ENCODE data around the gene SNX27.

SNX27 gene

DNA sequence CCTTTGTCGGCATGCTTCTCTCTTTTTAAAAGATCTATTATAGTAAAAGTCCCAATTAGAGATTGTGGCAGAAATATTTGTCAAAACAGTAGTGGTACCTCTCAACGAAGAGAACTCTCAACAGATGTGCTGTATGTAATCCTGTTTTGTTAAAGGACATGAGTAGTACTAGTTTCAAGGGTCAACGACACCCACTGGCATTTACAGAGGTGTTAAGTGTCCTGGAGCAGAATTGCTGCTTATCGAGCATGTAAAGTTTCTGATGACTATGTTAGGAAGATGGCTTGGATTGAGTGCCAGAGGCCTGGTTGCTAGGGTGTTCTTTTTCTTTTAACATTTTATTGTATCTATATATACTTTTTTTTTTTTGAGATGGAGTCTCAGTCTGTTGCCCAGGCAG is 77.6 kb downstream of the SNX27 start:
- Histone ChIP-seq H3K4me3 (ENCODE audit: low read depth in 1 of 2, low read length in 2 of 2) (no peak overlapping the region), H3K27me3 (ENCODE audit: control insufficient read depth in 1 of 2, insufficient read depth in 2 of 2, low read length in 2 of 2) (no peaks in the 10 kb centered on the region), H3K9ac (ENCODE audit: low read depth in 1 of 2, low read length in 2 of 2) (no peak overlapping the region), H3K9me3 (ENCODE audit: control insufficient read depth in 1 of 2, low read length in 2 of 2) (no peaks in the 10 kb centered on the region), H3K36me3 (ENCODE audit: control insufficient read depth in 1 of 2, insufficient read depth in 2 of 2, low read length in 2 of 2) (peaks cover 15 to 28% of the 10 kb centered on the region in 2 donors), H3K27ac (ENCODE audit: low read depth, low read length) (no peak overlapping the region), H3K4me1 (ENCODE audit: control insufficient read depth in 1 of 2, insufficient read depth in 2 of 2, low read length in 2 of 2) (no peaks in the 10 kb centered on the region)

DNA sequence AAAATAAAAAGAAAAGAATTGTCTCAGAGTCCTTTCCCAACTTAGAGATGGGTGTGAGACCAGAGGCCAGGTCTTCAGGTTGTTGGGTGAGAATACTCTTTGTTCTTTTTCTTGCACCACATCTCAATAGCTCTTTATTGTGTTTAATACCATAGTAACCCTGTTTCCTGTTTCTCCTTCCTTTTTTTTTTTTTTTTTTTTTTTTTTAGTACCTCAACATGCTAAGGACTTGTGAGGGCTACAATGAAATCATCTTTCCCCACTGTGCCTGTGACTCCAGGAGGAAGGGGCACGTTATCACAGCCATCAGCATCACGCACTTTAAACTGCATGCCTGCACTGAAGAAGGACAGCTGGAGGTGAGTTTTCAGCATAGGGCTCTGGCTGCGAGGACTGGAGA is 80.4 kb downstream of the SNX27 start:
- Histone ChIP-seq H3K27me3 (ENCODE audit: control insufficient read depth in 1 of 2, insufficient read depth in 2 of 2, low read length in 2 of 2) (no peaks in the 10 kb centered on the region), H3K4me1 (ENCODE audit: control insufficient read depth in 1 of 2, insufficient read depth in 2 of 2, low read length in 2 of 2) (no peaks in the 10 kb centered on the region), H3K9me3 (ENCODE audit: control insufficient read depth in 1 of 2, low read length in 2 of 2) (no peaks in the 10 kb centered on the region), H3K4me3 (ENCODE audit: low read depth in 1 of 2, low read length in 2 of 2) (no peak overlapping the region), H3K9ac (ENCODE audit: low read depth in 1 of 2, low read length in 2 of 2) (no peak overlapping the region), H3K36me3 (ENCODE audit: control insufficient read depth in 1 of 2, insufficient read depth in 2 of 2, low read length in 2 of 2) (peaks cover 19 to 41% of the 10 kb centered on the region in 2 donors), H3K27ac (ENCODE audit: low read depth, low read length) (no peak overlapping the region)

DNA sequence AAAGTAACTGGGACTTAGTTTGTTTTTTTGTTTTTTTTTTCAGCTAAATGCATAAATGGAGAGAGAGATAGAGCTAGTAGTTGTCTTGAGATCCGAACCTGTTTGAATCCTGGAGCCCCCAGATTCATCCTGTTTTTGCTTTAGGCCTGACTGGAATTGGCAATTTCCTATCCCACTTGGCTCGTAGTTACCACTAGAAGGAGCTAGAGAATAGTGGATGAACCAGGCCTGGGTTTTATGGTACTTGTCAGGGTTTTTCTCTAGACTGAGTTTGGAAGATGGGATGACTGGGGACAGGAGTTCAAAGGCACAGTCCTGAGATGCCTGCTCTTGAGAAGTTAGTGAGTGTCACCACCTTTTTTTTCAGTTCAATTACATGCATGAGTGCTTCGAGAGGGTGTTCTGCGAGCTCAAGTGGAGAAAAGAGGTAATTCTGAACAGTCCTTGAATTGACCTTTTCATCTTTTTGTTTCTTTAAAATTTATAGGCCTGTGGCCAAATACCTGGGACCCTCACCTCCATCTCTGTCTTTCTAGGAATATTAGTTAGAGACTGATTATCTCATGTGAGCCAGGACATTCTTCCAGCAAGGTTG is 81.3 kb downstream of the SNX27 start:
- Histone ChIP-seq H3K4me3 (ENCODE audit: low read depth in 1 of 2, low read length in 2 of 2) (no peak overlapping the region), H3K36me3 (ENCODE audit: control insufficient read depth in 1 of 2, insufficient read depth in 2 of 2, low read length in 2 of 2) (peaks cover 24 to 48% of the 10 kb centered on the region in 2 donors), H3K9ac (ENCODE audit: low read depth in 1 of 2, low read length in 2 of 2) (no peak overlapping the region), H3K4me1 (ENCODE audit: control insufficient read depth in 1 of 2, insufficient read depth in 2 of 2, low read length in 2 of 2) (no peaks in the 10 kb centered on the region), H3K27ac (ENCODE audit: low read depth, low read length) (no peak overlapping the region), H3K27me3 (ENCODE audit: control insufficient read depth in 1 of 2, insufficient read depth in 2 of 2, low read length in 2 of 2) (no peaks in the 10 kb centered on the region), H3K9me3 (ENCODE audit: control insufficient read depth in 1 of 2, low read length in 2 of 2) (no peaks in the 10 kb centered on the region)

DNA sequence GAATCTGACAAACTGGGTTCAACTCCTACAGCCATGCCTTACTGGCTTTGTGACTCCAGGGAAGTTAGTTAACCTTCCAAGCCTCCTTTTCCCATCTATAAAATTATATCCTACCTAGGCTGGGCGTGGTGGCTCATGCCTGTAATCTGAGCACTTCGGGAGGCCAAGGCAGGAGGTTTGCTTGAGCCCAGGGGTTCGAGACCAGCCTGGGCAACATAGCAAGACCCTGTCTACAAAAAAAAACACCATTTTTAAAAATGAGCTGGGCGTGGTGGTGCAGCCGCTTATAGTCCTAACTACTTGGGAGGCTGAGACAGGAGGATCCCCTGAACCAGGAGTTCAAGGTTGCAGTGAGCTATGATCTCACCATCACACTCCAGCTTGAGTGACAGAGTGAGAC is 89.7 kb downstream of the SNX27 start:
- H3K27me3 ChIP-seq (ENCODE audit: control insufficient read depth in 1 of 2, insufficient read depth in 2 of 2, low read length in 2 of 2): no peaks in the 10 kb centered on the region
- H3K27ac ChIP-seq (ENCODE audit: low read depth, low read length): no peak overlapping the region
- peaks cover 11 to 14% of the 10 kb centered on the region in 2 donors for H3K4me1 ChIP-seq (ENCODE audit: control insufficient read depth in 1 of 2, insufficient read depth in 2 of 2, low read length in 2 of 2)
- no peak overlapping the region for H3K9ac ChIP-seq (ENCODE audit: low read depth in 1 of 2, low read length in 2 of 2)
- H3K4me3 ChIP-seq (ENCODE audit: low read depth in 1 of 2, low read length in 2 of 2): no peak overlapping the region
- H3K9me3 ChIP-seq (ENCODE audit: control insufficient read depth in 1 of 2, low read length in 2 of 2): no peaks in the 10 kb centered on the region
- peaks cover 12 to 37% of the 10 kb centered on the region in 2 donors for H3K36me3 ChIP-seq (ENCODE audit: control insufficient read depth in 1 of 2, insufficient read depth in 2 of 2, low read length in 2 of 2)

DNA sequence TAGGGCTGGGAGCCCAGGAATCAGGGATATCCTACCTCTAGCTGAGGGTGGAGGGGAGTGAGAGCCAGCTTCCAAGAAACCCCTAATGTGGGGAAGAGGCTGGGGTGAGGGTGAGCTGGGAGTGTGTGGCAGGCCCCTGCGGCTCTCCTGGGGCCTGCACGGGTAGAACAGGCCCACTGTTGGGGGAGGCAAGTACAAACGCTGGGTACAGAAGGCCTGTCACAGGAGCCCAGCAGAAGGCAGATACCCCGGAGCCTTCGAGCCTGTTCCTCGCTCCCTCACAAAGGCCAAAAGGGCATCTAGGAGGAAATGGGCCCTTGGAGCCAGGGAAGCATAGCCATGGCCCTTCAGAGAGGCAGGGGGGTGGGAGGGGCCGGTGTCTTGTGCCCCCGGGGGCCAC is 91.1 kb downstream of the SNX27 start:
- Histone ChIP-seq H3K9ac (ENCODE audit: low read depth in 1 of 2, low read length in 2 of 2) (no peak overlapping the region), H3K27me3 (ENCODE audit: control insufficient read depth in 1 of 2, insufficient read depth in 2 of 2, low read length in 2 of 2) (no peaks in the 10 kb centered on the region), H3K4me3 (ENCODE audit: low read depth in 1 of 2, low read length in 2 of 2) (no peak overlapping the region), H3K27ac (ENCODE audit: low read depth, low read length) (no peak overlapping the region), H3K9me3 (ENCODE audit: control insufficient read depth in 1 of 2, low read length in 2 of 2) (no peaks in the 10 kb centered on the region), H3K4me1 (ENCODE audit: control insufficient read depth in 1 of 2, insufficient read depth in 2 of 2, low read length in 2 of 2) (peaks cover 11 to 17% of the 10 kb centered on the region in 2 donors), H3K36me3 (ENCODE audit: control insufficient read depth in 1 of 2, insufficient read depth in 2 of 2, low read length in 2 of 2) (peaks cover 6 to 28% of the 10 kb centered on the region in 2 donors)

DNA sequence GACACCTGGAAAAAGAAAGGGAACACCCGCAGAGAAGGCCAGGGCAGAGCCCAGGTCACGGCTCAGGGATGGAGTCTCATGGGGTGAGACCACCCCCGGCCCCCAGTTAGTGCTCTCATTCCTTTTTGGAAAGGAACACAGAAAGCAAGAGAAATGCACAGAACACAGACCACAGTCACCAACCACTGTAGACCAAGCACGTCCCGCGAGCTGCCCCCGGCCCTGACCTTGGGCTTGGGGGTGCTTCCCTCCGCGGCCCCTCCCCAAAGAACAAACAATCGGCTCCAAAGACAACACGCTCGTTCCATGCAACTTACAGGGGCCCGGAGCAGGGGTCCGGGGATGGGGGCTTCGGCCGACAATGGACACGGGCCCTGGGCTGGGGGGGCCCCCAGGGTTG is 92.0 kb downstream of the SNX27 start:
- Histone ChIP-seq H3K27me3 (ENCODE audit: control insufficient read depth in 1 of 2, insufficient read depth in 2 of 2, low read length in 2 of 2) (no peaks in the 10 kb centered on the region), H3K4me3 (ENCODE audit: low read depth in 1 of 2, low read length in 2 of 2) (no peak overlapping the region)

DNA sequence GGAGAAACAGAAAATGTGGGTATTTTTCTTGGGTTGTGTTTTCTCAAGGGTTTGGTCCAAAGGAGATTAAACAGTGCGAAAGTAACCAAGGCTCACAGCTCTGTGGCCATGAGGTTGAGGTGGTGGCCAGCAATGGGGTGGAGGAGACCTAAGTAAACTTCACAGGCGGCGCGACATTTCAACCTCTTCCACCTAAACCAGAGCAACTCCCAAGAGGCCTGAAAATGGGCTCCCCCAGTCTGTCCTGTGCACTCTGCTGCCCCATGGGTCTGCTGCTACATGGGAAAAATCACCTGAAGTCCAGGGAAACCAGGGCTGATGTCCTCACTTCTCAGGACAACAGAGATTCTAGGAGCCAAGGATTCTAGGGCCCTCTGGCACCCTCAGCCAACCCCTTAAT is 92.4 kb downstream of the SNX27 start:
- H3K27ac ChIP-seq (ENCODE audit: low read depth, low read length): no peak overlapping the region
- no peak overlapping the region for H3K9ac ChIP-seq (ENCODE audit: low read depth in 1 of 2, low read length in 2 of 2)
- H3K9me3 ChIP-seq (ENCODE audit: control insufficient read depth in 1 of 2, low read length in 2 of 2): no peaks in the 10 kb centered on the region
- H3K4me1 ChIP-seq (ENCODE audit: control insufficient read depth in 1 of 2, insufficient read depth in 2 of 2, low read length in 2 of 2): peaks cover 11 to 17% of the 10 kb centered on the region in 2 donors
- H3K27me3 ChIP-seq (ENCODE audit: control insufficient read depth in 1 of 2, insufficient read depth in 2 of 2, low read length in 2 of 2): no peaks in the 10 kb centered on the region
- no peak overlapping the region for H3K4me3 ChIP-seq (ENCODE audit: low read depth in 1 of 2, low read length in 2 of 2)
- peaks cover 0 to 16% of the 10 kb centered on the region in 2 donors for H3K36me3 ChIP-seq (ENCODE audit: control insufficient read depth in 1 of 2, insufficient read depth in 2 of 2, low read length in 2 of 2)

More for the DNA sequence above, 92.0 kb downstream of the SNX27 start:
- H3K27ac ChIP-seq (ENCODE audit: low read depth, low read length): no peak overlapping the region
- H3K36me3 ChIP-seq (ENCODE audit: control insufficient read depth in 1 of 2, insufficient read depth in 2 of 2, low read length in 2 of 2): peaks cover 0 to 20% of the 10 kb centered on the region in 2 donors
- no peak overlapping the region for H3K9ac ChIP-seq (ENCODE audit: low read depth in 1 of 2, low read length in 2 of 2)
- peaks cover 11 to 17% of the 10 kb centered on the region in 2 donors for H3K4me1 ChIP-seq (ENCODE audit: control insufficient read depth in 1 of 2, insufficient read depth in 2 of 2, low read length in 2 of 2)
- no peaks in the 10 kb centered on the region for H3K9me3 ChIP-seq (ENCODE audit: control insufficient read depth in 1 of 2, low read length in 2 of 2)

DNA sequence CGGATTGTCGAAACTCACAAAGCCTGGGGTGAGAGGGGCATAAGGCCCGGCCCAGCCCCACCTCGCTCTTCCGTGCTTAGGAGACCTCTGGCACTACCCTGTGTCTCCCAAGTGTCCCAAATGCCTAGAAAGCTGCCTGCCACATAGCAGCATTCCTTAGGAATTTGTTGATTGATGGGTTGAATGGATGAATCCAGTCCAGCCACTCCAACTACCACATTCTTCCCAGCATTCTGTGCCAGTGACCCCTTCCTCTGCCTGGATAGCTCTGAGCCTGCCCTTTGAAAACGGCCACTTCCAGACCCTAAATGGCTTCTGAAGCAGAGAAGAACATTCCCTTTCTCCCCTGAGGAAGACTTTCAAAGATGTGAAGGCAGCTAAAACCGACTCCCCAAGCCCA is 93.3 kb downstream of the SNX27 start:
- Histone ChIP-seq H3K27me3 (ENCODE audit: control insufficient read depth in 1 of 2, insufficient read depth in 2 of 2, low read length in 2 of 2) (no peaks in the 10 kb centered on the region), H3K27ac (ENCODE audit: low read depth, low read length) (no peak overlapping the region), H3K4me3 (ENCODE audit: low read depth in 1 of 2, low read length in 2 of 2) (no peak overlapping the region), H3K9ac (ENCODE audit: low read depth in 1 of 2, low read length in 2 of 2) (no peak overlapping the region), H3K4me1 (ENCODE audit: control insufficient read depth in 1 of 2, insufficient read depth in 2 of 2, low read length in 2 of 2) (peaks cover 11 to 17% of the 10 kb centered on the region in 2 donors), H3K36me3 (ENCODE audit: control insufficient read depth in 1 of 2, insufficient read depth in 2 of 2, low read length in 2 of 2) (peaks cover 0 to 7% of the 10 kb centered on the region in 2 donors), H3K9me3 (ENCODE audit: control insufficient read depth in 1 of 2, low read length in 2 of 2) (no peaks in the 10 kb centered on the region)

DNA sequence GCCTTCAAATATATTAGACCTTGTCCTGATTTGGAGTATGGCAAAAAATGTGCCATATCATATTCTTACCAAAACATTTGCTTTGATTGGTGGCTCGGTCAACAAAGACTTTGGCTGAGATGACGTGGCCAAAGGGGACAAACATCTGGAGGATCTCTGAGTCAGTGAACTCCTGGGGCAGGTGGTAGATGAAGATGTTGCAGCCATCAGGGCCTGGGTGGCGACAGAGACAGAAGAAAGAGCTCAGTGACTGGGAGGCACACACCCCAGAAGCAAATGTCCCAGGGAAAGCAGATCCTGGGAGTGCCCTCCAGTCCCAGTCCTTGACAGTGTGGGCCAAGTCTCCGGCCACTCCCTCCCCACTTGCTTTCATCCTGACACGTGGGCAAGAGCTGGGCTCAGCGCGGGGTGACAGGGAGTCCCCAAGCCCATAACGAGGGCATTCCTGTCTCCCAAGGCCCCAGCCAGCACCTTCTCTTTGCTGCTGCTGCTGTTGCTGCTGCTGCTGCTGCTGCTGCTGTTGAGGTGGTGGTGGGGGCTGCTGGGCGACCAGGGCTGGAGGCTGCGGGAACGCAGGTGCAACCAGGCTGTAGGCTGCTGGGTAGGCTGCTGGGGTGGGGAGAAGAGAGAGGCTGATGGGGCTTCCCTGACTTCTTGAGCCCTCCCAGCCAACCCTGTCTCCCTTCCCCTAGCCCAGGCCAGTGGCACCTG is 94.1 kb downstream of the SNX27 start:
- no peak overlapping the region for H3K27ac ChIP-seq (ENCODE audit: low read depth, low read length)
- no peaks in the 10 kb centered on the region for H3K27me3 ChIP-seq (ENCODE audit: control insufficient read depth in 1 of 2, insufficient read depth in 2 of 2, low read length in 2 of 2)
- H3K9ac ChIP-seq (ENCODE audit: low read depth in 1 of 2, low read length in 2 of 2): no peak overlapping the region
- H3K36me3 ChIP-seq (ENCODE audit: control insufficient read depth in 1 of 2, insufficient read depth in 2 of 2, low read length in 2 of 2): peaks cover 0 to 5% of the 10 kb centered on the region in 2 donors
- no peak overlapping the region for H3K4me3 ChIP-seq (ENCODE audit: low read depth in 1 of 2, low read length in 2 of 2)
- H3K4me1 ChIP-seq (ENCODE audit: control insufficient read depth in 1 of 2, insufficient read depth in 2 of 2, low read length in 2 of 2): peaks cover 11 to 17% of the 10 kb centered on the region in 2 donors
- H3K9me3 ChIP-seq (ENCODE audit: control insufficient read depth in 1 of 2, low read length in 2 of 2): no peaks in the 10 kb centered on the region

DNA sequence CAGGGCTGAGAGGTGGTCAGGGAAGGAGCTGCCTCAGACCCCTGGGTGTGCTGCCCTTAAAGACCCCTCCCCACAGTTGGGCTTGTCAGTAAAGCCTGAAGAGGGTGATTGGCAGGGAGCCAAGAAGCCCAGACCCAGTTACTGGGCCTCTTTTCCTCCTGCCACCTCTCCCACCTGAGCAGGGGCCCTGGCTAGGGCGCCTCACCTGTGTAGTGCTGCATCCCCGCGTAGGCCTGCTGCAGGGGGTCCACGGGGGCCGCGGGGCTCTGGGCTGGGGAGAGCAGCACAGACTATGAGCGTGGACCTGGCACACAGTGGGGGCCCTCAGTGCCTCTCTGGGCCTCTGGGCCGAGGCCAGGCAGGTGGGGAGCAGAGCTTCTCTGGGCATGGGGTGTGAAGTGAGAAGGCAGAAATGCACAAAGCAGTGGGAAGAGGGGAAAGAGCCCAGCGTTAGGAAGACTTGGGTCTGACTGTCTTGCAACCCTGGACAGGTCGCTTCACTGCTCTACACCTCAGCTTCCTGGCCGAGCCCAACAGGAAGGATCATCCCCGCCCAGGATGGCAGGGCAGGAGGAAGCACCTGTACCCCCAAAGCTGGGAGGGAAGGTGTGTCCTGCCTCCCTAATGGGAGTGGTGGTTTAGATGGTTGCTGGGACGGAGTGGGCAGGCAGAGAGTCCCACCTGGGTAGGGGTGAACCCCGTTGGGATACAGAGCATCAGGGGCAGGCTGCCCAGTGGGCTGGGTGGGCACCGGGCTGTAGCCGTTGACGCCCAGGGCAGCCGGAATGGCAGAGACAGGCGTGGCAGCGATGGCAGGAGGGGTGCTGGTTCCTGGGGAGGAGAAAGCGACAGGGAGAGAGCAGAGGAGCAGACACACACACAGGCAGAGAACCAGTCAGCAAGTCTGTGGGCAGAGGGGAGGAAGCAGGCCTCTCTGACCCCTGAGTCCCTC is 94.9 kb downstream of the SNX27 start:
- Histone ChIP-seq H3K27ac (ENCODE audit: low read depth, low read length) (no peak overlapping the region), H3K9me3 (ENCODE audit: control insufficient read depth in 1 of 2, low read length in 2 of 2) (no peaks in the 10 kb centered on the region), H3K9ac (ENCODE audit: low read depth in 1 of 2, low read length in 2 of 2) (no peak overlapping the region), H3K36me3 (ENCODE audit: control insufficient read depth in 1 of 2, insufficient read depth in 2 of 2, low read length in 2 of 2) (no peaks in the 10 kb centered on the region), H3K27me3 (ENCODE audit: control insufficient read depth in 1 of 2, insufficient read depth in 2 of 2, low read length in 2 of 2) (no peaks in the 10 kb centered on the region), H3K4me1 (ENCODE audit: control insufficient read depth in 1 of 2, insufficient read depth in 2 of 2, low read length in 2 of 2) (peaks cover 12 to 18% of the 10 kb centered on the region in 2 donors), H3K4me3 (ENCODE audit: low read depth in 1 of 2, low read length in 2 of 2) (no peak overlapping the region)
